ENCODE measurements around the gene AATK.
A peak's percentile ranks its signal among the peaks of the same experiment; 100 is the strongest.

The AATK gene

GRCh38 chr17:81073967-81074839, 91.8 kb downstream of the AATK start:
- no peak for TF ChIP-seq ZNF274 (IDR thresholded peaks at IDR 0.05; ENCODE audit: low read depth, low read length)
- no peak for TF ChIP-seq YY1 (IDR thresholded peaks at IDR 0.05; ENCODE audit: insufficient read depth, insufficient read length)
- no peak for TF ChIP-seq SUZ12 (IDR thresholded peaks at IDR 0.05; ENCODE audit: extremely low read depth, insufficient read depth, insufficient read length)
- peaks cover 13% of the 10 kb centered on the region for H3K4me1 ChIP-seq (ENCODE audit: insufficient read depth, insufficient read length)
- H3K9ac ChIP-seq (ENCODE audit: insufficient read length, low read depth), result no peak overlapping the region
- H3K36me3 ChIP-seq (ENCODE audit: insufficient read depth, insufficient read length, low read length), result peaks cover 68% of the 10 kb centered on the region
- DNase-seq (ENCODE audit: low read depth, low spot score), result no peak
- H3K9me3 ChIP-seq (ENCODE audit: insufficient read depth, low read length), result no peaks in the 10 kb centered on the region
- no peak overlapping the region for H3K4me3 ChIP-seq (ENCODE audit: insufficient read length, low read depth)
- H3K27me3 ChIP-seq (ENCODE audit: insufficient read depth, insufficient read length), result no peaks in the 10 kb centered on the region

DNA sequence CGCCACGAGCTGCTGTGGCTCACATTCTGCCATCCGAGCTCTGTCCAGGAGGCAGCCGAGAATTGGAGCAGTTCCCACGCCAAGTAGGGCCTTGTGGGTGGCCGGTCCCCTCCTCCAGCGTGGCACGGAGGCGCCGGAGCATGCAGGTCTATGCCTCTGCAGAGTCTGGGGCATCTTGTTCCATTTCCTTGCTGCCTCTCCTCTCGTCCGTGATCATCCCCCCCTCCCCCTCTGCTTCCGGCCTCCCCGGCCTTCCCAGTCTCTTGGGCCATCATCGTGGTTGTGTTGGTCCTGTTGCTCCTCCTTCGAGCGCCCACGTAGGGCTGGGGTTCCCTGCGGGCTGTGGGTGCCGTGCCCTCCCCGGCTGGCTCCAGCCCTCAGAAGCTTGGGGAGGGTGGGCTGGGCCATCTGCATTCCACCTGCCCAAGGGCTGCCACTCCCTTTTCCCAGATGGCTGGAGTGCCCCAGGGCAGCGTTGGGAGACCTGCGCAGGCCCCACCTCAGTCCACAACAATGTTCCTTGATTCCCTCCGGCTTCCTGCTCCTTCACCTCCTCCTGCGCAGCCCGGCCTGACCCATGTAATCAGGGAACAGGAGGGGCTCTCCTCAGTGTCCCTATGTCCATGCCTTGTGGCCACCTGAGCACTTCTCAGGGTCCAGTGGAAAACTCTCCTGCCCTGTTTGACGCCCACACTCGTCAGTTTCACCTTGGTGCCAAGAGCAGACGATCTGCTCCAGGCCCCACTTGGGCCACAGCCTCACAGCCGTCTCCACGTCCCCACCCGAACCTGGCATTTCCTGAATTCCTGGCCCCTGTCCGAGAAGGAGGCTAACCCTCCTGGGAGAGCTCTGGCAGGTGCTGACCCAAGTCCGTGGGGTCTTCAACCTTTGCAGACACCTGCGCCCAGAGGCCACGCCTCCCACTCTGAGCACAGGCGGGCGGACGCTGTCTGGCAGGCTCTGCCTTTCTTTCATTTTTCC, 94.0 kb downstream of the AATK start:
- Histone ChIP-seq H3K36me3 (ENCODE audit: insufficient read depth, insufficient read length, low read length) (peaks cover 82% of the 10 kb centered on the region), H3K4me3 (ENCODE audit: insufficient read length, low read depth) (no peak overlapping the region), H3K27me3 (ENCODE audit: insufficient read depth, insufficient read length) (no peaks in the 10 kb centered on the region), H3K9ac (ENCODE audit: insufficient read length, low read depth) (no peak overlapping the region), H3K9me3 (ENCODE audit: insufficient read depth, low read length) (no peaks in the 10 kb centered on the region), H3K4me1 (ENCODE audit: insufficient read depth, insufficient read length) (peaks cover 16% of the 10 kb centered on the region)
- TF ChIP-seq SUZ12 (IDR thresholded peaks at IDR 0.05; ENCODE audit: extremely low read depth, insufficient read depth, insufficient read length) (no peak), ZNF274 (IDR thresholded peaks at IDR 0.05; ENCODE audit: low read depth, low read length) (no peak), YY1 (IDR thresholded peaks at IDR 0.05; ENCODE audit: insufficient read depth, insufficient read length) (no peak)
- DNase-seq (ENCODE audit: low read depth, low spot score), result no peak

DNA sequence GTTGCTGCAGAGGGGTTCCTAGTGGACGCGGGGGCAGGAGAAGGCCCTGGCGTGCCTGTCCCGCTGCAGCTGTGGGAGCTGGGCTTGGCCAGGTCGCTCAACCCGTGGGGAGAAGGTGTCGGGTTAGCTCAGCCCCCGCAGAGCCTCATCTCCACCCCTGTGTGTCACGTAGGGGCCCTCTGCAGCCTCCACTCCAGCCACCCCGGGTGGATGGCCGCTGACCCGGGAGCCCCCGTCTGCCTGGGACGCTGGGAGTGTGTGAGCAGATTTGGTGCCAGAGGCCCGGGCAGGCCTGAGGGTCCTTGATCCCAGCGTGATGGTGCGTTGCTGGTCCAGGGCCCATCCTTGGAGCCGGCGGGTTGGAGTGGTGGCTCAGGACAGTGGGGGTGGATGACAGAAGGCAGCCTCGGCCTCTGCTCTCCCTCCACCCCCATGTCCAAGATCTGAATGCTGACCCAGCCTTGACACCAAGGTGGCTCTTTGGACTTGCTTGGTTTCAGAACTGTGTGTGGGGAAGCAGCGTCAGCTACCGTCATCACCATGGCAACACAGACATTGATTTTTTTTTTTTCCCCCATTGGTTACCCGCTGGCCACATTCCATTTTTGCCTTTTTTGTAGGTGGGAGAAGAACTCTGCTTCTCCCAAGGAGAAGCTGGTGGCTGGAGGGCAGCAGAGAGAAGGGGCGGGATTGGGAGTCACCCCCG, 95.3 kb downstream of the AATK start:
- DNase-seq (ENCODE audit: low read depth, low spot score), result no peak
- TF ChIP-seq SUZ12 (IDR thresholded peaks at IDR 0.05; ENCODE audit: extremely low read depth, insufficient read depth, insufficient read length) (no peak), ZNF274 (IDR thresholded peaks at IDR 0.05; ENCODE audit: low read depth, low read length) (no peak), YY1 (IDR thresholded peaks at IDR 0.05; ENCODE audit: insufficient read depth, insufficient read length) (no peak)
- Histone ChIP-seq H3K36me3 (ENCODE audit: insufficient read depth, insufficient read length, low read length) (peaks cover 86% of the 10 kb centered on the region), H3K4me3 (ENCODE audit: insufficient read length, low read depth) (no peak overlapping the region), H3K4me1 (ENCODE audit: insufficient read depth, insufficient read length) (peaks cover 24% of the 10 kb centered on the region), H3K27me3 (ENCODE audit: insufficient read depth, insufficient read length) (no peaks in the 10 kb centered on the region), H3K9ac (ENCODE audit: insufficient read length, low read depth) (peak overlapping the region; percentile 43), H3K9me3 (ENCODE audit: insufficient read depth, low read length) (no peaks in the 10 kb centered on the region)

DNA sequence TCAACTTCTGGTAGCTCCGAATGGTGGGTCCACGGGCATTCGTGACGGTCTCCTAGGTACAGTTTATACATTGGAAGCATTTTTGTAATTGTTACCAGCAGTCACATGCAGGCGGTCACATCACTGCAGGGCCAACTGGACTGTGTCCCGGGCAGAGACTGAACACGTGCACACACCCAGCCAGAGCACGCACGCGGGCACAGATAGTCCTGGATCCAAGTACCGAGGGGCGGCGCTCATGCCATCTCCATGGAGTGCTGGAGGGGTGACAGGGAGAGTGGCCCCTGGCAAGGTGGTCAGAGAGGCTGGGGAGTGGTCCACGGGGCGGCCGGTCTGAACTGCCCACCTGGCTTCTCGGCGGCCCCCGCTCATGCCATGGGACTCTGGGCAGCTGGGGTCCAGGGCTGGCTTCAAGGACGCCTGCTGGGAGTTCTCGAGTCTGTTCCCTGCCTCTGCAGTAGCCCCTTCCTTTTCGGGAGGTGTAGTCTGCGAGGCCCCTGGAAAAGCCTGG, 96.8 kb downstream of the AATK start:
- Histone ChIP-seq H3K27me3 (ENCODE audit: insufficient read depth, insufficient read length) (no peaks in the 10 kb centered on the region), H3K36me3 (ENCODE audit: insufficient read depth, insufficient read length, low read length) (peaks cover 86% of the 10 kb centered on the region), H3K4me1 (ENCODE audit: insufficient read depth, insufficient read length) (peaks cover 30% of the 10 kb centered on the region), H3K4me3 (ENCODE audit: insufficient read length, low read depth) (no peak overlapping the region), H3K9me3 (ENCODE audit: insufficient read depth, low read length) (no peaks in the 10 kb centered on the region), H3K9ac (ENCODE audit: insufficient read length, low read depth) (peak overlapping the region; percentile 7)
- DNase-seq (ENCODE audit: low read depth, low spot score), result no peak
- TF ChIP-seq YY1 (IDR thresholded peaks at IDR 0.05; ENCODE audit: insufficient read depth, insufficient read length) (no peak), SUZ12 (IDR thresholded peaks at IDR 0.05; ENCODE audit: extremely low read depth, insufficient read depth, insufficient read length) (no peak), ZNF274 (IDR thresholded peaks at IDR 0.05; ENCODE audit: low read depth, low read length) (no peak)

DNA sequence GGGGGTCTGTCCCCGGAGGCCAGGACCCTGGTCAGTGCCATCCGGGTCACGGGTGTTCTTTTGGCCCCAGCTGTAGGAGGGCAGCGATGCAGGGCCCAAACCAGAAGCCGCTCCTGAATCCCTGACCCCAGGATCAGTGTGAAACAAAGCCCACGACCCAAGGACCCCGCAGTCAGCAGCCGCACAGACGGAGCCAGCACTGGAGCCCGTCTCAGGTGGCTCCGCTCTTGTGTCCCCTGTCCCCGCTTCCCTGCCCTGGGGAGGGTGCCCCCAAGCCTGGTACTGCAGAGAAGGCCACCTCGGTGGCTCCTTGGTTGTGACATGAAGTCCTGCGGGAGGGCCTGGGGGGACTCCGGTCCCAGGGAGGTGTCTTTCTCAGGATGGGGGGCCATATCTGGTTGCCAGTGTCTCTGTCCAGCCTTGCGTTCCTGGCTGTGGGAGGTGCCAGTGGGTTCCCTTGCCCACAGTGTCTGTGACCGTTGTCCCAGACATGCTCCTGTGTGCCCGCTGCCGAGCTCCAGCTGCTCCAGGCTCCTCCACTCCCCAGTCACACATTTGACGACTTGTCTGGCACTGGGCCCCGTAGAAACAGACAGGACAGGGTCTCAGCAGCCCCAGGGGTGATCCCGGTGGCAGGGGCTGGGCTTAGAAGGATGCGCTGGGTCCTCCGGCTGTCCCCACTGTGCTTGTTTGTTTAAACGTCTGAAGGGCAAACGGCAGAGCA, 97.4 kb downstream of the AATK start:
- no peaks in the 10 kb centered on the region for H3K27me3 ChIP-seq (ENCODE audit: insufficient read depth, insufficient read length)
- H3K4me3 ChIP-seq (ENCODE audit: insufficient read length, low read depth), result no peak overlapping the region
- no peak for DNase-seq (ENCODE audit: low read depth, low spot score)
- no peak for TF ChIP-seq ZNF274 (IDR thresholded peaks at IDR 0.05; ENCODE audit: low read depth, low read length)
- TF ChIP-seq YY1 (IDR thresholded peaks at IDR 0.05; ENCODE audit: insufficient read depth, insufficient read length), result no peak
- no peak for TF ChIP-seq SUZ12 (IDR thresholded peaks at IDR 0.05; ENCODE audit: extremely low read depth, insufficient read depth, insufficient read length)
- no peaks in the 10 kb centered on the region for H3K9me3 ChIP-seq (ENCODE audit: insufficient read depth, low read length)
- no peak overlapping the region for H3K9ac ChIP-seq (ENCODE audit: insufficient read length, low read depth)
- peaks cover 82% of the 10 kb centered on the region for H3K36me3 ChIP-seq (ENCODE audit: insufficient read depth, insufficient read length, low read length)
- peaks cover 33% of the 10 kb centered on the region for H3K4me1 ChIP-seq (ENCODE audit: insufficient read depth, insufficient read length)

- H3K9ac ChIP-seq (ENCODE audit: insufficient read length, low read depth), result peak overlapping the region; percentile 36
- peaks cover 78% of the 10 kb centered on the region for H3K36me3 ChIP-seq (ENCODE audit: insufficient read depth, insufficient read length, low read length)
- TF ChIP-seq ZNF274 (IDR thresholded peaks at IDR 0.05; ENCODE audit: low read depth, low read length) (no peak), SUZ12 (IDR thresholded peaks at IDR 0.05; ENCODE audit: extremely low read depth, insufficient read depth, insufficient read length) (no peak), YY1 (IDR thresholded peaks at IDR 0.05; ENCODE audit: insufficient read depth, insufficient read length) (no peak)
- H3K9me3 ChIP-seq (ENCODE audit: insufficient read depth, low read length), result no peaks in the 10 kb centered on the region
- no peaks in the 10 kb centered on the region for H3K27me3 ChIP-seq (ENCODE audit: insufficient read depth, insufficient read length)
- no peak overlapping the region for H3K4me3 ChIP-seq (ENCODE audit: insufficient read length, low read depth)
- DNase-seq (ENCODE audit: low read depth, low spot score), result no peak
- peaks cover 38% of the 10 kb centered on the region for H3K4me1 ChIP-seq (ENCODE audit: insufficient read depth, insufficient read length)
Observed at GRCh38 chr17:81067391-81067811, 98.6 kb downstream of the AATK start.

Data from NT2/D1 (cell line).